Subcutaneous abdominal adipose tissue (tissue), 5 donors: Measurements from ENCODE around the gene CD248.

Experiments used
- H3K27ac ChIP-seq: one replicate; pipeline ENCODE4 v1.7.0; 2013; ENCODE audit warnings: low read depth, mild to moderate bottlenecking, inconsistent platforms, low read length, moderate library complexity
- H3K27me3 ChIP-seq, 5 donors: one replicate each; pipeline ENCODE4 v1.7.0; 2013; ENCODE audit warnings: low read length in 5 of 5, inconsistent platforms in 1 of 5; ENCODE audit not compliant: control insufficient read depth in 5 of 5, insufficient read depth in 4 of 5
- H3K36me3 ChIP-seq, 5 donors: one replicate each; pipeline ENCODE4 v1.7.0; 2013; ENCODE audit warnings: low read length in 5 of 5; ENCODE audit not compliant: control insufficient read depth in 5 of 5, insufficient read depth in 5 of 5
- H3K4me1 ChIP-seq, 5 donors: one replicate each; pipeline ENCODE4 v1.7.0; 2013; ENCODE audit warnings: low read length in 5 of 5, mild to moderate bottlenecking in 3 of 5, moderate library complexity in 1 of 5; ENCODE audit not compliant: control insufficient read depth in 5 of 5, insufficient read depth in 5 of 5
- H3K4me3 ChIP-seq, 5 donors: one replicate each; pipeline ENCODE4 v1.7.0; 2013; ENCODE audit warnings: low read length in 5 of 5, low read depth in 1 of 5
- H3K9ac ChIP-seq, 5 donors: one replicate each; pipeline ENCODE4 v1.7.0; 2013; ENCODE audit warnings: low read length in 5 of 5, mild to moderate bottlenecking in 4 of 5, moderate library complexity in 3 of 5
- H3K9me3 ChIP-seq, 5 donors: one replicate each; pipeline ENCODE4 v1.7.0; 2013; ENCODE audit warnings: low read length in 5 of 5; ENCODE audit not compliant: control insufficient read depth in 5 of 5
- donor health status: healthy.
- donor health status: healthy.
- donor health status: healthy.
- donor health status: healthy.
- donor health status: healthy.

CD248 gene

GRCh38 chr11:66316849-66317251 lies at the start of gene CD248:
CD248 (minus strand) TSS chr11:66317044; CDS start chr11:66317027, 17 bp downstream.
- no peaks in the 10 kb centered on the region for H3K36me3 ChIP-seq
- peak within 1 kb of the TSS; percentile 80 for H3K27ac ChIP-seq
- H3K4me3 ChIP-seq: peak within 1 kb of the TSS; percentile 61 to 81 (median 71)
- H3K9me3 ChIP-seq: no peaks in the 10 kb centered on the region
- H3K4me1 ChIP-seq: peaks cover 21 to 77% (median 76%) of the 10 kb centered on the region in 5 donors
- H3K27me3 ChIP-seq: no peaks in the 10 kb centered on the region
- peak within 1 kb of the TSS in 4 of 5 donors; percentile 56 to 81 (median 76) for H3K9ac ChIP-seq

GRCh38 chr11:66365711-66366619 lies 49.1 kb upstream of the CD248 start:
- Histone ChIP-seq H3K27me3 (no peaks in the 10 kb centered on the region), H3K4me3 (no peak overlapping the region), H3K27ac (no peak overlapping the region), H3K4me1 (peaks cover 4 to 23% (median 19%) of the 10 kb centered on the region in 5 donors), H3K9ac (no peak overlapping the region), H3K9me3 (no peaks in the 10 kb centered on the region), H3K36me3 (peaks cover 0 to 5% (median 0%) of the 10 kb centered on the region in 5 donors)

- no peaks in the 10 kb centered on the region for H3K27me3 ChIP-seq
- H3K4me1 ChIP-seq: peaks cover 4 to 19% (median 13%) of the 10 kb centered on the region in 5 donors
- no peaks in the 10 kb centered on the region for H3K9me3 ChIP-seq
- peaks cover 0 to 5% (median 0%) of the 10 kb centered on the region in 5 donors for H3K36me3 ChIP-seq
- no peak overlapping the region for H3K4me3 ChIP-seq
- no peak overlapping the region for H3K9ac ChIP-seq
- no peak overlapping the region for H3K27ac ChIP-seq
These were observed 48.3 kb upstream of the CD248 start for GRCh38 chr11:66365166-66365565.

GRCh38 chr11:66363805-66364535 lies 47.1 kb upstream of the CD248 start:
- H3K27me3 ChIP-seq: no peaks in the 10 kb centered on the region
- no peak overlapping the region for H3K9ac ChIP-seq
- peaks cover 0 to 13% (median 4%) of the 10 kb centered on the region in 5 donors for H3K4me1 ChIP-seq
- H3K9me3 ChIP-seq: no peaks in the 10 kb centered on the region
- H3K36me3 ChIP-seq: peaks cover 0 to 5% (median 0%) of the 10 kb centered on the region in 5 donors
- H3K27ac ChIP-seq: no peak overlapping the region
- no peak overlapping the region for H3K4me3 ChIP-seq

GRCh38 chr11:66363187-66363601 lies 46.4 kb upstream of the CD248 start:
- H3K27me3 ChIP-seq: no peaks in the 10 kb centered on the region
- peaks cover 0 to 13% (median 0%) of the 10 kb centered on the region in 5 donors for H3K4me1 ChIP-seq
- H3K9me3 ChIP-seq: no peaks in the 10 kb centered on the region
- no peak overlapping the region for H3K4me3 ChIP-seq
- peaks cover 0 to 5% (median 0%) of the 10 kb centered on the region in 5 donors for H3K36me3 ChIP-seq
- peak overlapping the region in 1 of 5 donors; percentile 2 for H3K9ac ChIP-seq
- H3K27ac ChIP-seq: no peak overlapping the region

- H3K4me1 ChIP-seq: peaks cover 0 to 13% (median 0%) of the 10 kb centered on the region in 5 donors
- peak overlapping the region in 1 of 5 donors; percentile 2 for H3K9ac ChIP-seq
- H3K27ac ChIP-seq: no peak overlapping the region
- peaks cover 0 to 5% (median 0%) of the 10 kb centered on the region in 5 donors for H3K36me3 ChIP-seq
- H3K9me3 ChIP-seq: no peaks in the 10 kb centered on the region
- H3K4me3 ChIP-seq: no peak overlapping the region
- H3K27me3 ChIP-seq: no peaks in the 10 kb centered on the region
These were observed 45.8 kb upstream of the CD248 start for GRCh38 chr11:66362481-66363147.

- Histone ChIP-seq H3K4me3 (no peak overlapping the region), H3K9ac (no peak overlapping the region), H3K27ac (no peak overlapping the region), H3K36me3 (peaks cover 0 to 5% (median 0%) of the 10 kb centered on the region in 5 donors), H3K4me1 (peaks cover 0 to 13% (median 0%) of the 10 kb centered on the region in 5 donors), H3K27me3 (no peaks in the 10 kb centered on the region), H3K9me3 (no peaks in the 10 kb centered on the region)
These were observed 44.7 kb upstream of the CD248 start for GRCh38 chr11:66361502-66361941.

- peaks cover 0 to 5% (median 0%) of the 10 kb centered on the region in 5 donors for H3K36me3 ChIP-seq
- H3K4me1 ChIP-seq: peaks cover 0 to 13% (median 0%) of the 10 kb centered on the region in 5 donors
- H3K27ac ChIP-seq: no peak overlapping the region
- no peak overlapping the region for H3K4me3 ChIP-seq
- no peaks in the 10 kb centered on the region for H3K9me3 ChIP-seq
- H3K9ac ChIP-seq: no peak overlapping the region
- no peaks in the 10 kb centered on the region for H3K27me3 ChIP-seq
These were observed 43.7 kb upstream of the CD248 start for GRCh38 chr11:66360406-66361073.

GRCh38 chr11:66359662-66360087 lies 42.8 kb upstream of the CD248 start:
- Histone ChIP-seq H3K36me3 (peaks cover 0 to 5% (median 0%) of the 10 kb centered on the region in 5 donors), H3K4me3 (no peak overlapping the region), H3K9me3 (no peaks in the 10 kb centered on the region), H3K27ac (no peak overlapping the region), H3K4me1 (peaks cover 0 to 13% (median 0%) of the 10 kb centered on the region in 5 donors), H3K27me3 (no peaks in the 10 kb centered on the region), H3K9ac (no peak overlapping the region)
